Testis (tissue), 2 donors: ENCODE results near the gene TIMP2.

Experiments used
- CTCF ChIP-seq, 3 experiments: fragments of 450-650 bp in 2 of 3; fragments of 200-600 bp in 1 of 3; sonication (generic) in 1 of 3; IDR thresholded peaks; one replicate each; pipeline ENCODE4 v1.5.1; 2016 to 2019; ENCODE audit warnings: antibody characterized with exemption in 3 of 3, mild to moderate bottlenecking in 2 of 3, moderate library complexity in 1 of 3
- POLR2A ChIP-seq: fragments of 450-650 bp; IDR thresholded peaks from one replicate; pipeline ENCODE4 v1.6.1; 2017; ENCODE audit warnings: antibody characterized with exemption, mild to moderate bottlenecking, moderate library complexity

GRCh38 chr17:78823282-78824046 is 101.7 kb downstream of the TIMP2 start:
- no peak for TF ChIP-seq CTCF (IDR thresholded peaks at IDR 0.05)
- TF ChIP-seq POLR2A, result no peak
